CD4-positive, alpha-beta T cell treated with Interleukin-15 for 4 hours (primary cell): ENCODE data around the gene NID1.
"Not testable (repeated sequence)": the region's sequence is repeated elsewhere in the genome, so short reads cannot be mapped to it uniquely, and the experiment has no call there.

Experiments used
- DNase-seq: peaks from one replicate; pipeline ENCODE4 v3.0.0-alpha.2; 2020; ENCODE audit warnings: low spot score

Gene NID1

GRCh38 chr1:235938709-235939479, 126.0 kb downstream of the NID1 start:
- DNase-seq = no peak

- DNase-seq = no peak
Observed at GRCh38 chr1:235937123-235937522, 127.8 kb downstream of the NID1 start.

- DNase-seq = no peak
Observed at GRCh38 chr1:235935235-235936225, 129.4 kb downstream of the NID1 start.

GRCh38 chr1:235933766-235934116, 131.1 kb downstream of the NID1 start:
- DNase-seq = no peak

- no peak for DNase-seq
Observed at GRCh38 chr1:235933017-235933765, 131.7 kb downstream of the NID1 start.

GRCh38 chr1:235932090-235932510, 132.8 kb downstream of the NID1 start:
- no peak for DNase-seq

GRCh38 chr1:235931171-235931738, 133.6 kb downstream of the NID1 start:
- DNase-seq = no peak

- no peak for DNase-seq
Observed at GRCh38 chr1:235930543-235930942, 134.3 kb downstream of the NID1 start.

GRCh38 chr1:235929216-235929615, 135.7 kb downstream of the NID1 start:
- no peak for DNase-seq

- DNase-seq = no peak
Observed at GRCh38 chr1:235928197-235928596, 136.7 kb downstream of the NID1 start.

GRCh38 chr1:235927551-235927950, 137.3 kb downstream of the NID1 start:
- DNase-seq = not testable (repeated sequence)
